Skin of body (tissue), 2 donors: Measurements from ENCODE around the gene SLC25A1. TPM values are rescaled to one million over a fixed set of nuclear protein-coding genes. Genes with fewer than 3 reads are reported as not detected.
"Not testable (repeated sequence)": the region's sequence is repeated elsewhere in the genome, so short reads cannot be mapped to it uniquely, and the experiment has no call there.

ENCODE experiments used
- DNase-seq: peaks from one replicate; lab custom pipeline; 2025; lab: John Stamatoyannopoulos, UW
- total RNA-seq: library from RNA; depleted of rRNA; stranded (reverse); fragments of >200 nt; gene quantifications from one replicate; pipeline ENCODE4 v1.2.3, GENCODE V29; 2014

SLC25A1 gene
- total RNA-seq, 1 donor from 2014 or later = 36.7 TPM

DNA sequence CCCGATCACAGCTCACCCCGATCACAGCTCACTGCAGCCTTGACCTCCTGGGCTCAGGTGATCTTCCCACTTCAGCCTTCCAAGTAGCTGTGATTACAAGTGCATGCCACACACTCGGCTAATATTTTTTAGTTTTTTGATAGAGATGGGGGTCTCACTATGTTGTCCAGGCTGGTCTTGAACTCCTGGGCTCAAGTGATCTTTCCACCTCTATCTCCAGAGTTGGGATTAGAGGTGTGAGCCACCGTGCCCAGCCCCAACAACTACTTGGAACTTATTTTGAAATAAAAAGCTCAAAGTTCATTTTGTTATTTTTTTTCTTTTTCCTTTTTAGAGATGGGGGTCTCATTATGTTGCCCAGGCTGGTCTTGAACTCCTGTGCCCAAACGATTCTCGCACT lies 27.8 kb upstream of the SLC25A1 start:
- DNase-seq = no peak

DNA sequence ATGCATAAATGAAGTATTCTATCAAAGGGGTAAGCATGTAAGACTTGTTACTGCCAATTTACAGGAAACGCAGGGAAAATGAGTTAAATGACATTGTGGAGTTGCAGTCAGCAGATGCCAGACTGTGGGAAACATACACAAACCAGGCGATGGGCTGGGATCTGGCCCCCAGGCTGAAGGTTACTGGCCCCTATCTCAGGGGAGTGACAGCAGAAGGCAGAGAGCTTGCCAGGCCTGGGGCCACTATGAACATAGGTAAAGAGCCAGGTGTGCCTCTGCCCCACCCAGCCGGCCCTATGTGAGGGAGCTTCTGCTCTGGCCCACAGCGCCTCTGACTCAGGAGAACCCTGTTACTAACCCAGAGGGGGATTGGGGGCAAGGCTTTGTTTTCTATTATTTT lies 26.1 kb upstream of the SLC25A1 start:
- no peak for DNase-seq

DNA sequence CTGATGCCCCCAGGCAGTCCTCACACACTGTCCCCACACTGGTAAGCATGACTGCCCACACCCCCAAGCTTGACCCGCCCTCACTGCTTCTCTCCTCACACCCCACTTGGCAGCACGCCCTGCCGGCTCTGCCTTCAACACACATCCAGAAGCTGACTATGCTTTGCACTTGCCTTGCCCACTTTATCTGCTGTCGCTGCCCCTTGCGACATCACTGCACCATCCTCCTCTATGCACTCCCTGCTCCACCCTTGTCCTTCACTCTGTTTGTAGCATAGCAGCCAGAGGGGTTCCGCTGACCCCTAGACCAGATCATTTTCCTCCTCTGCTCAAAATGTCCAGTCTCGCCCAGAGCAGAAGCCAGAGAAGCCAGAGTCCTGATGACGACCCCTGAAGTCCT lies 25.3 kb upstream of the SLC25A1 start:
- DNase-seq = no peak

DNA sequence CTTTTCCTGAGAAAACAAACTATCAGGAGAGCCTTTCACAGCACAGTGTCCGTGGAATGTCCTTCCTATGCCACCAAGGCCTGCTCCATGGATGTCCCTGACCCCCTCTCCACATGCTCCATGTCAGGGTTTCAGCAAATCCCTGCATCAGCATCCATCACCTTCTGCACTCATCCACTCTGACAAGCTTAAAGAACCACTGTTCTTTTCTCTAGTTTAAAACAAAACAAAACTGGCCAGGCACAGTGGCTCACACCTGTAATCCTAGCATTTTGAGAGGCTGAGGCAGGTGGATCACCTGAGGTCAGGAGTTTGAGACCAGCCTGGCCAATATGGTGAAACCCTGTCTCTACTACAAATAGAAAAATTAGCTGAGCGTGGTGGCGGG lies 24.3 kb upstream of the SLC25A1 start:
- not testable (repeated sequence) for DNase-seq

DNA sequence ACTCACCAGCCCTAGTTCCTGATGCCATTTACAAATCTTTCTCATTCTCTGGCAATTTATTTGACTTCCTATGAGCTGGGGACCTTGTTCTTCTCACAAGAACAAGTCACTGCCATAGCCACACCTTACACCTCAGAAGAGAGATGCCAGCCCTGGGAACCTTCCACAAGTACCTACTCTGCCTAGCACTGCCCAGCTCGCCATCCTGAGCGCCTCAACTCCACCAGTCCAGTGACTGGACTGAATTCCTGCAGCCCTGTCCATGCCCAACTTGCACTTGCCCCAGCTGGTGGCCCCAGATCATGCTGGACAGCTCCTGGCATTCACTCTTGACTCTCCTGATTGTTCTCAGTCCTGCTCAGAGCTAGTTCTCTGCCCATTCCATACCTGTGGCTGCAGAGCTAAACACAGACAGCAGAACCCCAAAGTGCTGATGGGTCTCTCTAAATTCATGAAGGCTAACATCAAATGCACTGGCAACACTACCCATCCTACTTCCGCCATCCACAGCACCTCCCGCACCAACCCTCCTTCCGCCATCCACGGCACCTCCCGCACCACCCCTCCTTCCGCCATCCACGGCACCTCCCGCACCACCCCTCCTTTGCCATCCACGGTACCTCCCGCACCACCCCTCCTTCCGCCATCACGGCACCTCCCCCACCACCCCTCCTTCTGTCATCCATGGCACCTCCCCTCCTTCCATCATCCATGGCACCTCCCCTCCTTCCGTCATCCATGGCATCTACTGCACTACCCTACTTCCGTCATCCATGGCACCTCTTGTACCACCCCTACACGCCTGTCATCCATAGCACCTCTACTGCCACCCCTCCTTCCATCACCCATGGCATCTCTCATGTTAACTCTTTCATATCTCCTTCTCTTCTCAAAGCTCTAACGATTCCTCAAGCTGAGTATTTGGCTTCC lies 23.6 kb upstream of the SLC25A1 start:
- DNase-seq = no peak

DNA sequence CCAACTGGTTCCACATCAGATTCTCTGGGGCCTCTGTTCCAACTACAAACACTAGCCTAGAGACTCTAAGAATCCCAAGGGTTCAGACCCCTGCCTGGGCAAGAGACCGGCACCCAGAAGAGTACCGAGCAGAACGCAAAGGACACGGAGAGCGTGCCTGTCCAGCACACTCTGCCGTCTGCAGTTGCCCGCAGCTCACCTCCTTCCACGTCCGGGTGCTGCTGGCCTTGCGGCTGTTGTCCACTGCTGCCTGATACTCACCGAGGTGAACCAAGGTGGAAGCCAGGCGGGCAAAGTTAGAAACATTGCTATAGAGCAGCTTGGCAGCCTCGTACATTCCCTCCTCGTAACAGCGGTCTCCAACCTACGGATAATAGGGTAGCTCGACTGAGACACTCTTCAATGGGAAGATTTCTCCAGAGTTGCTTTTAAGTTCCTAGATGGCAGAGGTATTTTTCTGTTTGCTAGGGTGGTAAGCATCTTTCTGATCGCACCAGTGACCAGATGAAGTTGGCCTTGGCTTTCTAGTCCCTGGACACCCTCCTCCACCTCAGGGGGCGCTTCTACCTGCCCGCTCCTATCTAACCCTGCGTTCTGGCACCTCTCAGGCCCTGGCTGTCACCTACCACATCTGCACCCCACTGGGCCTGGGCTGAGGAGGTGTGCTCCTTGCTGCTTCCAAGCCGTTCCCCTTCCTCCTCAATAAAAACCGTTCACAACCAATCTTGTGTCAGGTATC lies 22.8 kb upstream of the SLC25A1 start:
- DNase-seq = no peak

DNA sequence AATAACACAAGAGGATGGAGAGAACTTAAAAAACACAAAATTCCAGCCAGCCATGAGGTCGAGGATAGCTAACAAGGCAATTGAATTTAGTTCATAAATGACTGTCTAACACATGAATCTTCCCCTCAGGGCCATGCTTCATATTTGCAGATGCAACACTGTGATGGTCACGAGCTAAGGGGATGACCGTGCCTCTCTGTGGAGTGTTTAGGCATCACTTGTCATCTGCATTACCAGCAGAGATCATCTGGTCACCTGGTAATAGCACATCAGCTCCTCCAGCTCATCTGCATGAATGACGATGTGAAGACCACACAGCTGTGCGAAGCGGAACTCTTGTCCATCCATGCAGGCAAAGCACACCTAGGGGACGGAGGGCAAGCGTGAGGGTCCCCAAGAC lies 20.9 kb upstream of the SLC25A1 start:
- no peak for DNase-seq

DNA sequence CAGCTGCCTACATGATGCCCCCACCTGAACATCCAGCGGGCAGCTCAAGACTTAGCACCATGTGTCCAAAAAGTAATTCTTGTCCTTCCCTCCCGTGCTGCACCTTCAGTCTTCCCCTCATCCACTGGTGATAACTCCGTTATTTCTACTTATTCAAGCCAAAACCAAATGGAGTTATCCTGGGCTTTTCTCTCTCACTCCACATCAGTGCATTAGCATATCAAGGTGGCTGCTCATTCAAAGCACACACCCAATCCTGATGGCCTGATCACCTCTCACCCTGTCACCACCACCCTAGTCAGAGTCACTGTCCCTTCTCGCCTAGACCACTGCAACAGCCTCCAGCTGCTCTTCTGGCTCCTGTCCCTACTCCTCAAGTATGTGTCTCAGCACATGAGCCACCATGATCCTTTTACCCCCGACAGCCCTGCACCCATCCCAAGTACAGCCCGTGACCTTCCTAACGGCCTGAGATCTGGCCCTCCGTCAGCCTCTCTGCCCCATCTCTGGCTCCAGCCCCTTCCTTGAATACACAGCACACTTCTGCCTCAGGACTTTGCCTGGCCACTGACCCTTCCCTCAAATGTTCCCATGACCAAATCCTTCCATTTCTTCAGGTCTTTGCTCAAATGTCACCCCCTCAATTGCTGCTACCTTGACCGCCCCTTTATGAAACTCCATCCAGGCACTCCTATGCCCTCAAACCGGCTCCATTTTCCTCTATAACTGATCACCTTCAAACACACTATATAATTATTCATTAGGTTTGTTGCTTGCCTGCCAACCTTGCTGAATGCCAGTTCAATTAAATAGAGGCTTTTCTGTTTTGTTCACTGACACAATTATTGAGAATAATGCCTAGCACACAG lies 19.7 kb upstream of the SLC25A1 start:
- no peak for DNase-seq

DNA sequence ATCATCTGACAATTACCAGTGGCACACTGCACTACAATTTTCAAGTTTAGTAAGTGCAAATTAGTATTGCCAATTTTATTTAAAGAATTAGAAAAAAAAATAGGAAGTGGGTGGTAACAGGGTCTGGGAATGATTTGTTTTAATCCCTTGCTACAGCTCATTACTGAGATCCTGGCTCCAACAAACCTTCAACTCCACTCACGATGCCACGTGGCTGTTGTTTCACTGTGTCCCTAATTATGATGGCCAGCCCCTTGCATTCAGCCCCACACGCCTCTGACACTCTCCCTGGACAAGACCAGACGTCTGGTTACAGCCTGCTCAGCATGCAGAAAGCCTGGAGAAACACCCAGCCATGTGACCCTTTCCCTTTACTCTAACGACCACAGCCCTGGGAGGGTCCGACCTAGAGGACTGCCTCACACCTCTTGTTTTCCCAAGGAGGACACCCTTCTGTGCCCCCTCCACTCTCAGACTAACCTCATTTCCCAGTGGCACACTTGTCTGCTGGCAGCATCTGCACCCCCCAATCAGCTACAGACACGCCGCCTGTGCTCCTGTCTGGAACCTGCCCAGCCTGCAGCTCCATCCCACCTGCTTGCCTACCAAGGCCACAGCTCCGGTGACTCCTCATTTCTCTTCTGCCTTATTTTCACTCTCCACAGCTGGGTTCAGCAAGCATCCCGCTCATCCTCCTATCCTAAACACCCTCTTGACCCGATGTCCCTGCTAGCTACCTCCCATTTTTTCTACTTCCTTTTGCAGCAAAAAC lies 18.5 kb upstream of the SLC25A1 start:
- no peak for DNase-seq

DNA sequence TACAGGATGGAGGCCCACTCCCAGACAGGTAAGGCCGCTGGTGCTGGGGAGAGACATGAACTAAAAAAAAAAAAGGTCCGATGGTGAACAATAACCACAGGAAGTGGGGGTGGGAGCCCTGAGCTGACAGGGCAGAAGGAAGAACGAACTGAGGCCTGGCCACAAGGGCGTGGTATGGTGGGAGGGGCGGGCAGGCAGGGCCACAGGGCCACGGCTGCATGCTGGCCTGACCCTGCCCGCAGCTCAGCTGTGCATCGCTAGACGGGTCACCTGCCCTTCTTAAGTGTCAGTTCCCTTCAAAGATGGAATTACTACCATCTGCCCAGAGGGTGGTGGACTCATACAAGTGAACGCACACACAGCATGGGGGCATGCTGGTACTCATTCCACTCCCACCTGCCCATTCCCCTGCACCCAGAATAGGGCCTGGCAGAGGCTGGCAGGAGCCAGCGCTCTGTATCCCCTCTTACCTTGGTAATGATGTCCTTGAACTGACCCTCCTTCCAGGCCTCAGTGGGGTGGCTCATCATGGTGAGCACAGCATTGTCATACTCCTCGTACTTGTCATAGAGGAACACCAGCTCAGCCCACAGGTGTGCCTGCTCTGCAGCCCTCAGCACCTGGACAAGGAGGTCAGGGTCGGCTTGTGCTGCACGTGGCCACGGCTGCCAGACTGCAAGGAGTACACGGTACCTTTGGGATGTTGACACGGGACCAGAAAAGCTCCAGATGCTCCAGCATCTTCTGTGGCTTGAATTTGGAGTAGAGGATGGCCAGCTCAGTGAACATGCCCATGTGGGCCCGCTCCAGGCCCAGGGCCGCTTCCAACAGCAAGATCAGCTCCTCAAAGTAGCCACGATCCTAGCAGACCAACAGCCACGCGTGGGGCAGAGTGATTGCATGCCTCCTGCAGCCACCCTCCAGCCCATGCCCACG lies 17.5 kb upstream of the SLC25A1 start:
- no peak for DNase-seq

DNA sequence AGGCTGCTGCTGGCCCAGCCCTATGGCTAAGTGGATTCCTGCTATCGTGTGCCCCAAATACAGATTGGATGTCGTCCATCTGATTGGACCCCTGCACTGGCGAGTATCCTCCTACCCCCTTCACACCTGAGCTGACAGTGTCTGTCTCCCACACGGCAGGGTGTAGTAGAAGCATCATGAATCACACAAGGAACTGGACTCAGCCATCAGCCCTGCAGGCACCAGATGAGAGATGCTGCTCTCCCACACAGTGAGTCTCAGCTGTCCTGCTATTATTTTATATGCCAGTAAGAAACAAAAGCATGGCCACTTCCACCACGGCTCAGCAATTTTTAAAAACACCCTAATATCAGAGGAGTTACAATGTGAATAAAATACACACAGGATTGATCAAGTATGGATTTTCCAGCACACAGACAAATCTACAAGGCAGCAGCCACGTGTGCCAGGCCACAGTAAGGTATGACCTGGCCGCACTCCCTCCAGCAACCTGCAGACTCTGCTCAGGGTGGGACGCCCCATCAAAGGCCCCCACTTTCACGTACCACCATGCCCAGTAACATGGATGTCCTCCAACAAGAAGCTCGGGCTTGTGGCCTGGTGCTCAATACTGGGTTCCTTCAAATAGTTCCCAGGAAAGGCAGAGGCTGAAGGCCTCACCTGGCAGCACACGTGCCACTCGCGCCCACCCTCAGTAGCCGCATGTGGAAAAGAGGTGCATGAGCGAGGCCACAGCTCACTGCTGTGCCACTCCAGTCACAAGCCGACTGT lies 16.4 kb upstream of the SLC25A1 start:
- DNase-seq = no peak

DNA sequence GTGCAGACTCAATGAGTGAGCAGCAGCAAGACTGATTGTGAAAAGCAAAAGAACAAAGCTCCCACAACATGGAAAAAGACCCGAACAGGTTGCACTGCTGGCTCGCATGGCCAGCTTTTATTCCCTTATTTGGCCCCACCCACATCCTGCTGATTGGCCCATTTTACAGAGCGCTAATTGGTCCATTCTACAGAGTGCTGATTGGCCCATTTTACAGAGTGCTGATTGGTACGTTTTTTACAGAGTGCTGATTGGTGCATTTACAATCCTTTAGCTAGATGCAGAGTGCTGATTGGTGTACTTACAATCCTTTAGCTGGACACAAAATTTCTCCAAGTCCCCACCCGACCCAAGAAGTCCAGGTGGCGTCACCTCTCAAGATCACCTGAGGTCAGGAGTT lies 15.3 kb upstream of the SLC25A1 start:
- no peak for DNase-seq

DNA sequence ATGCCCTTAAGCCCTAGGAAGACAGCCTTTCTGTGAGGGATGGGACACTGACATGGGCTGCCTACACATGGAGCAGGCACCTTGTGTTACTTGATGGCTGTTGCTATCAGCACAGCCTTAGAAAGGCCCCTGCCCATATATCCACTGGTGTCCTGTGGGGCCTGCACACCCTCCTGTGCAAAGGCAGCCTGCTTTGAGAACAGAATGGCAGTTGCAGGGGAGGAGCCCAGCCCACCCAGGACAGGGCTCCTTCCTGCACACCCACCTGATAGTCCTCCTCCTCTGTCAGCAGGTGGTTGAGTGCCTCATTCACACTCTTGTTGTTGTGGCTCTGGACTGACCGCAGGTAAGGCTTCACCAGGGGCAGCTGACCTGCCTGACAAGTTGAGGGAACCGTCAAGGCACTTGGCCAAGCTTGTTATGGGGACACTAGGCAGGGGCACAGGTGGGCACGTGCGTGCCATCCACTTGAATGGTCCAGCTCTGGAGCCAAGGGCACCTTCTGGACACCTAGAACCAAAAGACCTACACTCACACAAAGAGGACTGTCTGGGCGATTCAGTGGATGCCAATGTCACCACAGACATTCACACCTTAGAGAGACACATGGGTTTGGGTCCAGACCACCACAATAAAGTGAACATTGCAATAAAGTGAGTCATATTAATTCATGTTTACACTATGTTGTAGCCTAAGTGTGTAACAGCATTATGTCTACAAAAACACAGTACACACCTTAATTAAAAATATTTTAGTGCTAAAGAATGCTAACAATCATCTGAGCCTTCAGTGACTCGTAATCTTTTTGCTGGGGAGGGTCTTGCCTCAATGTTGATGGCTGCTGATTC lies 9.4 kb upstream of the SLC25A1 start:
- DNase-seq = no peak

DNA sequence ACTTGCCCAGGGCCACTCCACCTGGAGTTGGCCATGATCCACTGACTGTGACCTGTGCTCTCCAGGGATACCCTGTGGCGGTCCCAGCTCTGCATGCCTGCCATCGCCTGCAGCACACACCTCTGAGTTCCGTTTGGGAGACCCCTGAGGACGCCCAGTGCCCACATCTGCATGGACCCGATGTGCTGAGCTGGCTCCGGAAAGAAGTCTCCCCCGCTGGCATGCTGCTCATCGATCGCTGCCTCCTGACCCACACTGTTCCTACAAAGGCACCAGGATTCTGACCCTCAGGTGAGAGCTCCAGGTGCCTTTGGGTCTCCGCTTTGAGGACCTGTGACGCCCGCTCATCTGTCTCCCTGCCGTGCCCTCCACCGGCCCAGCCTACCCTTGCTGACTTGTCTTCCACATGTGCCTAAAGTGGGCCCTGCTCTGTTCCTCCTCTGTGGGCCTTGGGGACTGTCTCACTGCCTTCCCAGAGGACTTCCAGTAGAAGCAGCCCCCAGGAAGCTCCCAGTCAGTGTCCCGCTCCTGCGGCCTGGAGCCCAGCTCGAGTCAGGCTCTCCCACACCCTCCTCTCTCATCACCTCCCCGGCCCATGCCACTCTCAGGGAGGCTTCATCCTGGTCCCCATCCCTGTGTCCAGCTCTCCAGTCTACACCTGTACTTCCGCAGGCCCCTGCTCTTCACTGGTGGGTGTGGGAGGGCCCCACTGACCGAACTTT lies 5.9 kb upstream of the SLC25A1 start:
- DNase-seq = no peak

DNA sequence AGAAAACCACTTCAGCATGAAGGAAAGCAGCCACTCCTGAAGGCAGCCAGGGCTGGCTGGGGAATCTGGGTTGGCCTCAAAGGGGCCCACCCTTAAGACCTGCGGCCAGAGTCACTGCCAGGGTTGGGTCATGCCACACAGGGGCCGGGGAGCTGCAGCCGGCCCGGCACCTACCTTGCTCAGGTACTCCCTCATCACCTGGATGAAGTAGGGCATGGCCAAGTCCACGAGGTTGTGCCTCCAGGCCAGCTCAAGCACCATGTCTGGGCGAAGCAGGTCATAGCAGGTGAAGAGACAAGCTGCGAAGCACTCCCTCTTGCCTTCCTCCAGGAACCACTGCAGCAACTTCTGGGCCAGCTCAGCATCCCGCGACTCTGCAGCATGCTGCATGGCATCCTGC lies 4.7 kb upstream of the SLC25A1 start:
- DNase-seq = no peak

DNA sequence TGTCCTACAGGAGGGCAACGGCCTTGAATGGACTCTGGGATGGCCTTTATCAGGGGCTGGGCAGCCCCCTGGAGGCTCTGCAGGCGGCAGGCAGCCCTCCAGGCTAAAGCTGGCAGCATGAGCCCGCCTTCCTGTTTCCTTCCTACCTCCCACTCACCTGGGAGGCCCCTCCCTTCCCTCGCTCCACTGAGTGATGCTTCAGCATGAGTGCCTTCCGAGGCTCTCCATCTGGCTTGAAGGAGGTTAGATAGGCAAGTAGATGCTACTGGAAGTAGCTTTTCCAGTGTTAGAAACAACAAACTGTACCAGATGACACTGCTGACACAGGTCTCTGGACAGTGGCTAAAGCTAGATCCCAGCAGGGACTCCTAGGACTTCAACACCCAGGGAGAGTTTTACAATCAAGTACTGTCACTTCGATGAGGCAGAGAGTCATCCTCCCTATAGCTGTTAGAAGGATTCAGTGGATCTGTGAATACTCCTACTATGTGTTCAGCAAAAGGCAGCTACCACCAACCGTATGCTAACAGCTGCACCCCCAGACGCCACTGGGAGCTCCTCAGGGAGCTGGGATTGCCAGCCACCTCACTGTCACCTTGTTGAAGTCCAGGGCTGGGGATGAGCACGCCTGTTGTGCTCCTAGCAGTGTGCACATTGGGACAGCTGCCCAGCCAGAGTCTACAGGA lies 4.1 kb upstream of the SLC25A1 start:
- no peak for DNase-seq
